ENCODE data around the gene SH3BP1. TPM values are rescaled to one million over a fixed set of nuclear protein-coding genes. Genes with fewer than 3 reads are reported as not detected.

The SH3BP1 gene
- total and polyA plus RNA-seq, 2 of the 13 experiments (the other 11 are each of a cell fraction or from before 2014, with no cell fraction given) = 8.4 to 18.5 TPM

GRCh38 chr22:37686002-37686982 lies 46.8 kb downstream of the SH3BP1 start, which contains the start of gene NOL12 (continued):
- TF ChIP-seq, protein P1, sequence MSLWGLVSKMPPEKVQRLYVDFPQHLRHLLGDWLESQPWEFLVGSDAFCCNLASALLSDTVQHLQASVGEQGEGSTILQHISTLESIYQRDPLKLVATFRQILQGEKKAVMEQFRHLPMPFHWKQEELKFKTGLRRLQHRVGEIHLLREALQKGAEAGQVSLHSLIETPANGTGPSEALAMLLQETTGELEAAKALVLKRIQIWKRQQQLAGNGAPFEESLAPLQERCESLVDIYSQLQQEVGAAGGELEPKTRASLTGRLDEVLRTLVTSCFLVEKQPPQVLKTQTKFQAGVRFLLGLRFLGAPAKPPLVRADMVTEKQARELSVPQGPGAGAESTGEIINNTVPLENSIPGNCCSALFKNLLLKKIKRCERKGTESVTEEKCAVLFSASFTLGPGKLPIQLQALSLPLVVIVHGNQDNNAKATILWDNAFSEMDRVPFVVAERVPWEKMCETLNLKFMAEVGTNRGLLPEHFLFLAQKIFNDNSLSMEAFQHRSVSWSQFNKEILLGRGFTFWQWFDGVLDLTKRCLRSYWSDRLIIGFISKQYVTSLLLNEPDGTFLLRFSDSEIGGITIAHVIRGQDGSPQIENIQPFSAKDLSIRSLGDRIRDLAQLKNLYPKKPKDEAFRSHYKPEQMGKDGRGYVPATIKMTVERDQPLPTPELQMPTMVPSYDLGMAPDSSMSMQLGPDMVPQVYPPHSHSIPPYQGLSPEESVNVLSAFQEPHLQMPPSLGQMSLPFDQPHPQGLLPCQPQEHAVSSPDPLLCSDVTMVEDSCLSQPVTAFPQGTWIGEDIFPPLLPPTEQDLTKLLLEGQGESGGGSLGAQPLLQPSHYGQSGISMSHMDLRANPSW (CRISPR knock-in tag; IDR thresholded peaks at IDR 0.05; ENCODE audit: borderline replicate concordance) = no peak
- no peak for TF ChIP-seq U2AF2 (IDR thresholded peaks at IDR 0.05; ENCODE audit: low read depth, low read length)
- 0 out of 4 replicates have a peak, but pooled peaks of 1 of the 2 experiments have one; percentile 24 for TF ChIP-seq EP300 (IDR thresholded peaks at IDR 0.05; ENCODE audit: low read depth in 2 of 2, low read length in 2 of 2)
- no peak for TF ChIP-seq EP300 (CRISPR knock-in tag; IDR thresholded peaks at IDR 0.05; ENCODE audit: borderline replicate concordance)
- no peak for TF ChIP-seq CCAR2 (optimal IDR thresholded peaks at IDR 0.05; ENCODE audit: low read depth, low read length)
- TF ChIP-seq MAZ (IDR thresholded peaks at IDR 0.05; ENCODE audit: borderline replicate concordance, low read depth, low read length) = 0 out of 2 replicates have a peak, but pooled peaks have one; percentile 70
- peak; percentile 91 for TF ChIP-seq MAZ (CRISPR knock-in tag; IDR thresholded peaks at IDR 0.05; ENCODE audit: low read depth)
- no peak for TF ChIP-seq CCDC6 (CRISPR knock-in tag; IDR thresholded peaks at IDR 0.05)
- no peak for TF ChIP-seq CSRNP2 (CRISPR knock-in tag; conservative IDR thresholded peaks at IDR 0.05; ENCODE audit: low read depth)
- TF ChIP-seq ZNF775 (CRISPR knock-in tag; IDR thresholded peaks at IDR 0.05; ENCODE audit: borderline replicate concordance) = peak; percentile 99
- TF ChIP-seq MAFK (conservative IDR thresholded peaks at IDR 0.05 in 1 of 2, IDR thresholded peaks at IDR 0.05 in 1 of 2; ENCODE audit: low read length in 2 of 2) = no peak
- TF ChIP-seq ZNF780A (CRISPR knock-in tag; IDR thresholded peaks at IDR 0.05) = no peak; the same call in 1 of the 2 replicates
- TF ChIP-seq, protein P2, sequence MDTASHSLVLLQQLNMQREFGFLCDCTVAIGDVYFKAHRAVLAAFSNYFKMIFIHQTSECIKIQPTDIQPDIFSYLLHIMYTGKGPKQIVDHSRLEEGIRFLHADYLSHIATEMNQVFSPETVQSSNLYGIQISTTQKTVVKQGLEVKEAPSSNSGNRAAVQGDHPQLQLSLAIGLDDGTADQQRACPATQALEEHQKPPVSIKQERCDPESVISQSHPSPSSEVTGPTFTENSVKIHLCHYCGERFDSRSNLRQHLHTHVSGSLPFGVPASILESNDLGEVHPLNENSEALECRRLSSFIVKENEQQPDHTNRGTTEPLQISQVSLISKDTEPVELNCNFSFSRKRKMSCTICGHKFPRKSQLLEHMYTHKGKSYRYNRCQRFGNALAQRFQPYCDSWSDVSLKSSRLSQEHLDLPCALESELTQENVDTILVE (CRISPR knock-in tag; IDR thresholded peaks at IDR 0.05) = no peak; the same call in 1 of the 2 replicates
- peak; percentile 63; the same call in 1 of the 2 replicates for TF ChIP-seq PAX8 (CRISPR knock-in tag; IDR thresholded peaks at IDR 0.05; ENCODE audit: borderline replicate concordance)
- TF ChIP-seq ZNF737 (CRISPR knock-in tag; IDR thresholded peaks at IDR 0.05; ENCODE audit: borderline replicate concordance) = 0 out of 2 replicates have a peak, but pooled peaks have one; percentile 81
- TF ChIP-seq ADNP (CRISPR knock-in tag; IDR thresholded peaks at IDR 0.05) = no peak
- TF ChIP-seq WIZ (CRISPR knock-in tag; IDR thresholded peaks at IDR 0.05) = peak; percentile 51; the same call in 1 of the 2 replicates
- TF ChIP-seq PREB (CRISPR knock-in tag; IDR thresholded peaks at IDR 0.05) = no peak
- peak; percentile 57; the same call in 1 of the 2 replicates for TF ChIP-seq BRF2 (CRISPR knock-in tag; IDR thresholded peaks at IDR 0.05)

Measured in HepG2 (cell line).